SW 1271 (cell line): ENCODE measurements around the gene CRLF2.
"Not testable (repeated sequence)": the region's sequence is repeated elsewhere in the genome, so short reads cannot be mapped to it uniquely, and the experiment has no call there.

Source experiments
- DNase-seq, 2 experiments: peaks; one replicate each; lab custom pipeline; 2025; lab: John Stamatoyannopoulos, UW

The CRLF2 gene

GRCh38 chrX:1167466-1167865 is 45.0 kb downstream of the CRLF2 start:
- DNase-seq = no peak

GRCh38 chrX:1165535-1166196 is 46.8 kb downstream of the CRLF2 start:
- DNase-seq = no peak

- DNase-seq = no peak
Observed at GRCh38 chrX:1164322-1165288, 47.8 kb downstream of the CRLF2 start.

- DNase-seq = no peak
Observed at GRCh38 chrX:1163231-1163630, 49.2 kb downstream of the CRLF2 start.

- no peak for DNase-seq
Observed at GRCh38 chrX:1162119-1162916, 50.1 kb downstream of the CRLF2 start.

- no peak for DNase-seq
Observed at GRCh38 chrX:1159548-1159947, 52.9 kb downstream of the CRLF2 start.

- not testable (repeated sequence) for DNase-seq
Observed at GRCh38 chrX:1156681-1157455, 55.6 kb downstream of the CRLF2 start.

- DNase-seq = no peak
Observed at GRCh38 chrX:1153940-1154339, 58.5 kb downstream of the CRLF2 start.

GRCh38 chrX:1152090-1152489 is 60.4 kb downstream of the CRLF2 start:
- no peak for DNase-seq

GRCh38 chrX:1151378-1152077 is 60.9 kb downstream of the CRLF2 start:
- no peak for DNase-seq

GRCh38 chrX:1150569-1151347 is 61.7 kb downstream of the CRLF2 start:
- no peak for DNase-seq

GRCh38 chrX:1147611-1148515 is 64.6 kb downstream of the CRLF2 start:
- DNase-seq = no peak

- DNase-seq = no peak
Observed at GRCh38 chrX:1144293-1144692, 68.2 kb downstream of the CRLF2 start.
